Measurements from ENCODE around the gene HIF3A. TPM values are rescaled to one million over a fixed set of nuclear protein-coding genes. Genes with fewer than 3 reads are reported as not detected.

HIF3A gene
- total RNA-seq, 1 experiment from 2014 or later: 0.98 TPM

DNA sequence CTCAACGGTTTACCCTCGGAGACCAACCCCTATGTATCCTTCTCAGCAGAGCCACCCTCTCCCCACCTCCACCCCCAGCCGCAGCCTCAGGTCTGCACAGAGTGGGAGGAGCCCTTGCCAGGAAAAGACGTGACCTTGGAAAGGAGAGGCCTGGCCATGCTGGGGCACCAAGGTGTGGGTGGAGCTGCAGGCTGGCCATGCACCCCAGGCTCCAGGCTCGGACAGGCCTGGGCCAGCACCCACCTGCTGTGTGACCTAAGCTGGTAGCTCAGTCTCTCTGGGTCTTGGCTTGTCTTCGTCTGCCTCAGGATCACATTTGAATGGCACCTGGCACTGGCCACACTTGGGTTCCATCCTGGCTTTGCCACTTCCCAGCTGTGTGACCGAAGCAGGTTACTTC lies 87.0 kb downstream of the HIF3A start:
- ChIA-PET POLR2A (no interaction called here), CTCF (no interaction called here), RAD21 (ENCODE audit: low non-redundant PET in 1 of 2, low total read pairs in 2 of 2, uncharacterized antibody in 2 of 2, unreplicated experiment in 2 of 2) (no interaction called here)
- BruUV-seq (replicated peaks): no TSS peak
- Histone ChIP-seq H3K27me3 (ENCODE audit: insufficient read depth, low read length) (no peaks in the 10 kb centered on the region), H4K20me1 (ENCODE audit: insufficient read depth) (0 out of 2 replicates have a peak, but pooled peaks cover 2% of the 10 kb centered on the region), H3K36me3 (ENCODE audit: control insufficient read depth in 1 of 2, insufficient read depth in 2 of 2, low read length in 2 of 2) (peaks cover 36 to 65% of the 10 kb centered on the region in 2 experiments), H3K4me2 (ENCODE audit: low read length) (no peak overlapping the region), H3K4me3 (replicated peaks in 1 of 2; ENCODE audit: low read depth in 1 of 2, low read length in 2 of 2) (no peak overlapping the region), H2AFZ (ENCODE audit: low read depth, low read length, poor library complexity, severe bottlenecking) (no peak overlapping the region), H3K9me2 (ENCODE audit: insufficient read depth) (no peaks in the 10 kb centered on the region), H3K4me1 (ENCODE audit: control insufficient read depth in 1 of 2, insufficient read depth in 2 of 2, low read length in 2 of 2) (no peaks in the 10 kb centered on the region), H3K9ac (ENCODE audit: low read length) (no peak overlapping the region), H3K27ac (ENCODE audit: low read depth, low read length) (no peak overlapping the region), H3K79me2 (ENCODE audit: insufficient read depth, low read length) (peaks cover 25% of the 10 kb centered on the region), H3K9me3 (ENCODE audit: control insufficient read depth in 1 of 2, insufficient read depth in 1 of 2, low read depth in 1 of 2, low read length in 2 of 2) (no peaks in the 10 kb centered on the region; a peak in 1 of 4 replicates)
- intact Hi-C loops (cut with micrococcal nuclease): no loop called here
- DNase-seq (ENCODE audit: low read depth, low spot score) (no peak), ATAC-seq (no peak)
- TF ChIP-seq CEBPB (IDR thresholded peaks at IDR 0.05; ENCODE audit: low read depth): no peak
- TF ChIP-seq, protein P1, sequence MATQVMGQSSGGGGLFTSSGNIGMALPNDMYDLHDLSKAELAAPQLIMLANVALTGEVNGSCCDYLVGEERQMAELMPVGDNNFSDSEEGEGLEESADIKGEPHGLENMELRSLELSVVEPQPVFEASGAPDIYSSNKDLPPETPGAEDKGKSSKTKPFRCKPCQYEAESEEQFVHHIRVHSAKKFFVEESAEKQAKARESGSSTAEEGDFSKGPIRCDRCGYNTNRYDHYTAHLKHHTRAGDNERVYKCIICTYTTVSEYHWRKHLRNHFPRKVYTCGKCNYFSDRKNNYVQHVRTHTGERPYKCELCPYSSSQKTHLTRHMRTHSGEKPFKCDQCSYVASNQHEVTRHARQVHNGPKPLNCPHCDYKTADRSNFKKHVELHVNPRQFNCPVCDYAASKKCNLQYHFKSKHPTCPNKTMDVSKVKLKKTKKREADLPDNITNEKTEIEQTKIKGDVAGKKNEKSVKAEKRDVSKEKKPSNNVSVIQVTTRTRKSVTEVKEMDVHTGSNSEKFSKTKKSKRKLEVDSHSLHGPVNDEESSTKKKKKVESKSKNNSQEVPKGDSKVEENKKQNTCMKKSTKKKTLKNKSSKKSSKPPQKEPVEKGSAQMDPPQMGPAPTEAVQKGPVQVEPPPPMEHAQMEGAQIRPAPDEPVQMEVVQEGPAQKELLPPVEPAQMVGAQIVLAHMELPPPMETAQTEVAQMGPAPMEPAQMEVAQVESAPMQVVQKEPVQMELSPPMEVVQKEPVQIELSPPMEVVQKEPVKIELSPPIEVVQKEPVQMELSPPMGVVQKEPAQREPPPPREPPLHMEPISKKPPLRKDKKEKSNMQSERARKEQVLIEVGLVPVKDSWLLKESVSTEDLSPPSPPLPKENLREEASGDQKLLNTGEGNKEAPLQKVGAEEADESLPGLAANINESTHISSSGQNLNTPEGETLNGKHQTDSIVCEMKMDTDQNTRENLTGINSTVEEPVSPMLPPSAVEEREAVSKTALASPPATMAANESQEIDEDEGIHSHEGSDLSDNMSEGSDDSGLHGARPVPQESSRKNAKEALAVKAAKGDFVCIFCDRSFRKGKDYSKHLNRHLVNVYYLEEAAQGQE (IDR thresholded peaks at IDR 0.05; ENCODE audit: low read depth): no peak
- TF ChIP-seq EZH2phosphoT487 (IDR thresholded peaks at IDR 0.05; ENCODE audit: borderline replicate concordance): no peak
- TF ChIP-seq, protein P2, sequence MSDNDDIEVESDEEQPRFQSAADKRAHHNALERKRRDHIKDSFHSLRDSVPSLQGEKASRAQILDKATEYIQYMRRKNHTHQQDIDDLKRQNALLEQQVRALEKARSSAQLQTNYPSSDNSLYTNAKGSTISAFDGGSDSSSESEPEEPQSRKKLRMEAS (IDR thresholded peaks at IDR 0.05): no peak
- no peak for TF ChIP-seq EZH2 (IDR thresholded peaks at IDR 0.05)
- no peak for TF ChIP-seq ZFX (IDR thresholded peaks at IDR 0.05)
- TF ChIP-seq SRF (IDR thresholded peaks at IDR 0.05; ENCODE audit: low read depth): no peak
- TF ChIP-seq YY1 (IDR thresholded peaks at IDR 0.05; ENCODE audit: extremely low read depth, insufficient replicate concordance, low read depth, low read length): no peak
- TF ChIP-seq SIN3A (IDR thresholded peaks at IDR 0.05; ENCODE audit: low read depth): no peak
- TF ChIP-seq SP1 (IDR thresholded peaks at IDR 0.05; ENCODE audit: low read depth): no peak
- TF ChIP-seq CBX3 (IDR thresholded peaks at IDR 0.05; ENCODE audit: low read depth): no peak
- TF ChIP-seq ZNF274 (IDR thresholded peaks at IDR 0.05; ENCODE audit: low read depth, low read length): no peak

All from HCT116 (cell line).